Keratinocyte (primary cell): Measurements from ENCODE around the gene MRM2. TPM values are rescaled to one million over a fixed set of nuclear protein-coding genes. Genes with fewer than 3 reads are reported as not detected.

ENCODE experiments used
- DNase-seq: peaks from one replicate; pipeline ENCODE4 v3.0.0-alpha.2; 2011; ENCODE audit warnings: low read depth, missing footprints, low spot score
- FAIRE-seq: peaks from 2 replicates; lab custom pipeline; 2011; peaks lifted over from hg19 to GRCh38; lab: Jason Lieb, UNC
- H2AFZ ChIP-seq: 2 replicates; pipeline ENCODE4 v1.6.0; 2012; ENCODE audit warnings: low read length, control low read depth, inconsistent platforms; ENCODE audit not compliant: control insufficient read depth
- H3K27ac ChIP-seq: 2 replicates; pipeline ENCODE4 v1.5.1; 2011; ENCODE audit warnings: low read length; ENCODE audit not compliant: control insufficient read depth, insufficient read depth
- H3K27me3 ChIP-seq: 3 replicates; pipeline ENCODE4 v1.6.0; 2011; ENCODE audit warnings: low read length; ENCODE audit not compliant: control insufficient read depth, insufficient read depth; ENCODE audit errors: extremely low read depth
- H3K36me3 ChIP-seq, 2 experiments: 2 replicates in 1 of 2; 3 replicates in 1 of 2; pipeline ENCODE4 v1.5.1; 2011; ENCODE audit warnings: low read length in 2 of 2, mild to moderate bottlenecking in 1 of 2; ENCODE audit not compliant: control insufficient read depth in 2 of 2, insufficient read depth in 2 of 2; ENCODE audit errors: extremely low read depth in 1 of 2
- H3K4me1 ChIP-seq: 3 replicates; pipeline ENCODE4 v1.5.1; 2011; ENCODE audit warnings: low read length; ENCODE audit not compliant: control insufficient read depth, insufficient read depth; ENCODE audit errors: extremely low read depth
- H3K4me2 ChIP-seq: 3 replicates; pipeline ENCODE4 v1.6.0; 2011; ENCODE audit warnings: low read depth, low read length; ENCODE audit not compliant: control insufficient read depth, insufficient read depth; ENCODE audit errors: extremely low read depth
- H3K4me3 ChIP-seq, 3 experiments: fragments of 200-600 bp in 1 of 3; sonication (generic) in 1 of 3; 2 replicates in 2 of 3; 3 replicates in 1 of 3; pipeline ENCODE4 v1.5.1; 2011 to 2016; ENCODE audit warnings: low read length in 3 of 3, mild to moderate bottlenecking in 3 of 3, control low read depth in 2 of 3, inconsistent platforms in 1 of 3, low read depth in 1 of 3, mixed read lengths in 1 of 3, mixed run types in 1 of 3, moderate library complexity in 1 of 3; ENCODE audit not compliant: control insufficient read depth in 2 of 3, insufficient read depth in 2 of 3; ENCODE audit errors: extremely low read depth in 1 of 3
- H3K79me2 ChIP-seq: 2 replicates; pipeline ENCODE4 v1.6.0; 2012; ENCODE audit warnings: low read length; ENCODE audit not compliant: control insufficient read depth, insufficient read depth
- H3K9ac ChIP-seq: 3 replicates; pipeline ENCODE4 v1.6.0; 2011; ENCODE audit warnings: low read length; ENCODE audit not compliant: control insufficient read depth, insufficient read depth; ENCODE audit errors: extremely low read depth
- H3K9me1 ChIP-seq: 3 replicates; pipeline ENCODE4 v1.6.0; 2011; ENCODE audit warnings: low read length; ENCODE audit not compliant: control insufficient read depth, insufficient read depth; ENCODE audit errors: extremely low read depth
- H3K9me3 ChIP-seq: 2 replicates; pipeline ENCODE4 v1.5.1; 2012; ENCODE audit warnings: low read depth, low read length; ENCODE audit not compliant: control insufficient read depth
- H4K20me1 ChIP-seq: 3 replicates; pipeline ENCODE4 v1.6.0; 2011; ENCODE audit warnings: low read length; ENCODE audit not compliant: control insufficient read depth, insufficient read depth; ENCODE audit errors: extremely low read depth
- EZH2 ChIP-seq: IDR thresholded peaks from one replicate; pipeline ENCODE4 v1.6.1; 2012; ENCODE audit warnings: inconsistent platforms, mild to moderate bottlenecking, low read length, moderate library complexity
- dilution Hi-C: fragments of 300-500 bp; cut with MboI; formaldehyde crosslinking; loops from one replicate; pipeline ENCODE4 v1.7.0; 2020; ENCODE audit warnings: low sequenced_read_pairs; ENCODE audit not compliant: extremely low pct_ligation_motif_present
- polyA plus RNA-seq, 5 experiments: library from polyadenylated mRNA; depleted of rRNA in 3 of 5; stranded (reverse) in 3 of 5; stranded (forward) in 1 of 5; unstranded in 1 of 5; fragments of >200 nt; gene quantifications; 1 replicate in 1 of 5; 2 replicates in 3 of 5; 3 replicates in 1 of 5; pipeline versions ENCODE4 v1.2.1 to v1.2.3, GENCODE V29; 2011 to 2012; ENCODE audit warnings: missing spikeins in 2 of 5, low read depth in 1 of 5, low replicate concordance in 1 of 5
- TF ChIP-seq, protein P1 (sequence below), 3 experiments: IDR thresholded peaks in 1 of 3; conservative IDR thresholded peaks in 1 of 3; optimal IDR thresholded peaks in 1 of 3; 2 replicates in 2 of 3; 3 replicates in 1 of 3; pipeline versions ENCODE3 to v1.5.1; 2011; ENCODE audit warnings: low read length in 3 of 3, mild to moderate bottlenecking in 3 of 3, moderate library complexity in 2 of 3, control low read depth in 1 of 3, inconsistent platforms in 1 of 3; ENCODE audit not compliant: insufficient read depth in 2 of 3; ENCODE audit errors: extremely low read depth in 1 of 3

MRM2 gene
- polyA plus RNA-seq, 1 donor (not counting 4 experiments of a cell fraction or from before 2014, with no cell fraction given) = 21.5 TPM

DNA sequence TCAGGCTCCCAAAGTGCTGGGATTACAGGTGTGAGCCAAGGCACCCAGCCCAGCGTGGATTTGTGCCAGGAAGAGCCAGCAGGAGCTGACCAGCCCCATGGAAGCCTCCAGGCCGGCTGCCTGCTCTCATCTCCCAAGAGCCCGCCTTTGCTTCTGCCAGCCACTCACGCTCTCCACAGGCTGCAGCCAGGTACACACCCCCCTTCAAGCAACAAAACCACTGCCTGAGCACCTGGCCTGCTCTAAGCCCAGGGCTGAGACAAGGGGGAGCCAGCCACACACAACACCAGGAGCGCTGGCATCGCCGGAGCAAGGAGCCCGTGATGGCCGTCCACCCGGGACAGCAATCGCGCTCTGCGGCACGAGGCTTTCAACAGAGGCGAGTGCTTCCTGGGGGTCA lies 43.8 kb downstream of the MRM2 start:
- peaks cover 4 to 7% of the 10 kb centered on the region in 2 experiments for H3K36me3 ChIP-seq
- no peak overlapping the region for H2AFZ ChIP-seq
- DNase-seq (no peak), FAIRE-seq (no peak)
- H4K20me1 ChIP-seq = no peaks in the 10 kb centered on the region
- H3K27me3 ChIP-seq = no peaks in the 10 kb centered on the region
- no peaks in the 10 kb centered on the region for H3K79me2 ChIP-seq
- peaks cover 11% of the 10 kb centered on the region for H3K4me1 ChIP-seq
- dilution Hi-C loops = no loop called here
- H3K9me1 ChIP-seq = no peaks in the 10 kb centered on the region
- no peaks in the 10 kb centered on the region for H3K9me3 ChIP-seq
- no peak overlapping the region for H3K4me3 ChIP-seq
- H3K4me2 ChIP-seq = no peak overlapping the region
- TF ChIP-seq, protein P1, sequence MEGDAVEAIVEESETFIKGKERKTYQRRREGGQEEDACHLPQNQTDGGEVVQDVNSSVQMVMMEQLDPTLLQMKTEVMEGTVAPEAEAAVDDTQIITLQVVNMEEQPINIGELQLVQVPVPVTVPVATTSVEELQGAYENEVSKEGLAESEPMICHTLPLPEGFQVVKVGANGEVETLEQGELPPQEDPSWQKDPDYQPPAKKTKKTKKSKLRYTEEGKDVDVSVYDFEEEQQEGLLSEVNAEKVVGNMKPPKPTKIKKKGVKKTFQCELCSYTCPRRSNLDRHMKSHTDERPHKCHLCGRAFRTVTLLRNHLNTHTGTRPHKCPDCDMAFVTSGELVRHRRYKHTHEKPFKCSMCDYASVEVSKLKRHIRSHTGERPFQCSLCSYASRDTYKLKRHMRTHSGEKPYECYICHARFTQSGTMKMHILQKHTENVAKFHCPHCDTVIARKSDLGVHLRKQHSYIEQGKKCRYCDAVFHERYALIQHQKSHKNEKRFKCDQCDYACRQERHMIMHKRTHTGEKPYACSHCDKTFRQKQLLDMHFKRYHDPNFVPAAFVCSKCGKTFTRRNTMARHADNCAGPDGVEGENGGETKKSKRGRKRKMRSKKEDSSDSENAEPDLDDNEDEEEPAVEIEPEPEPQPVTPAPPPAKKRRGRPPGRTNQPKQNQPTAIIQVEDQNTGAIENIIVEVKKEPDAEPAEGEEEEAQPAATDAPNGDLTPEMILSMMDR (optimal IDR thresholded peaks at IDR 0.05 in 1 of 3, IDR thresholded peaks at IDR 0.05 in 1 of 3, conservative IDR thresholded peaks at IDR 0.05 in 1 of 3; ENCODE audit: extremely low read depth in 1 of 3, insufficient read depth in 2 of 3, low read length in 3 of 3) = no peak
- no peak for TF ChIP-seq EZH2
- H3K9ac ChIP-seq = no peak overlapping the region
- no peak overlapping the region for H3K27ac ChIP-seq

DNA sequence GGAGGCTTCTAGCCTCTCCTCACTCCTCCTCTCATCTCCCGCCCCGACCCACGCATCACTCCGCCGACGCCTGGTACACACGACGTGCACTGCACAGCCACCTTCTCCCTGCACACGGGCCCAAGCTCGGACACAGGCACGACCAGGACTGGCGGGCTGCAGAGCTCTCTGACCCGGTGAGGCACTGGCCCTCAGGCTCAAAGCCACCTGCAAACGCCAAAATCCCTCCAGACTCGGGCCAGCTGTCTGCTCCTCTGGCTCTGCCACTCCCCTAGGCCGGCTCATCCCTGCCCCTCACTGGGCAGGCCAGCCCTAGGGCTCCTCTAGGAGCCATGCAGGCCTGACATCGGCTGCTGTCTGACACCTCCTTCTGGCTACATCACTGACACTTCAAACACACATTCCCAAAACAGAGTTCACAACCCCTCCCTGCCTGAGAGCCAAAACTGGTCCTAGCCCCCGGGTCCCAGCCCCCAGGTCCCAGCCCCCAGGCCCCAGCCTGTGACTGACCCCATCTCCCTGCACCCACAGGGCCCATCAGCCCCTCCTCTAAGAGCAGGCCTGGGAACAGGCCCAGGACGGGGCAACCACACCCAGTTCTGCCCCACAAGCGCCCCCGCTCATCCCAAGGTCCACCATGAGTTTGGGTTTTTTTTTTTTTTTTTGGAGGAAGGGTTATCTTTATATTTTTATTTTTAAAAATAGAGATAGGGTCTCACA lies 44.4 kb downstream of the MRM2 start:
- Histone ChIP-seq H3K4me1 (peaks cover 11% of the 10 kb centered on the region), H3K9ac (no peak overlapping the region), H3K9me1 (no peaks in the 10 kb centered on the region), H3K4me3 (no peak overlapping the region), H3K79me2 (no peaks in the 10 kb centered on the region), H3K36me3 (peaks cover 4 to 7% of the 10 kb centered on the region in 2 experiments), H2AFZ (no peak overlapping the region), H3K9me3 (no peaks in the 10 kb centered on the region), H4K20me1 (no peaks in the 10 kb centered on the region), H3K4me2 (no peak overlapping the region), H3K27me3 (no peaks in the 10 kb centered on the region), H3K27ac (no peak overlapping the region)
- dilution Hi-C loops = no loop called here
- DNase-seq (no peak), FAIRE-seq (no peak)
- no peak for TF ChIP-seq EZH2
- TF ChIP-seq, protein P1 (optimal IDR thresholded peaks at IDR 0.05 in 1 of 3, IDR thresholded peaks at IDR 0.05 in 1 of 3, conservative IDR thresholded peaks at IDR 0.05 in 1 of 3; ENCODE audit: extremely low read depth in 1 of 3, insufficient read depth in 2 of 3, low read length in 3 of 3) = no peak
